Measurements from ENCODE around the gene CNTN4.

The CNTN4 gene

DNA sequence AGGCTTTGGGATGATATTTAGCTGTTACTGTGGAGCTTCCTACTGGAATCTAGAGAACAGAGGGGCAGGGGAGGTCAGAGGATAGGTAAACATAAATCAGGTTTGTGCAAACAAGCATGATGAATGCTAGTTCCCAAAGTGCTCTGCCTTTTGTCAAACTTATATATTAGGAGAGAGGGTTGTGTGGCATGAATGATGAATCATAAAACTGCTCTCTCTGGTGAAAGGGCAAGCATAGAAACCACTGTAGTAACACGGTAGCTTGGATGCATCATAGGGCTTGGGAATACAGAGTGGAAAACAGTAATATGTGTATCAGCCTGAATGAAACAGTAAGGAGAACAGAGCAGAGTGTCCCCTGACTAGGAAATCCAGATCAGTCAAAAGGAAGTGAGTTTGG is 524.8 kb downstream of the CNTN4 start:
- Histone ChIP-seq H3K27me3 (ENCODE audit: control insufficient read depth in 3 of 3, insufficient read depth in 3 of 3, low read depth in 1 of 3, low read length in 3 of 3) (no peaks in the 10 kb centered on the region), H3K4me2 (ENCODE audit: insufficient read depth, low read length, poor library complexity, severe bottlenecking) (no peak overlapping the region), H3K14ac (ENCODE audit: low read length) (no peak overlapping the region), H3K23ac (ENCODE audit: low read depth, low read length, poor library complexity) (no peak overlapping the region), H2BK15ac (ENCODE audit: low read length) (no peak overlapping the region), H3K27ac (replicated peaks; ENCODE audit: low read length) (no peak overlapping the region), H3K4ac (ENCODE audit: low read length) (no peak overlapping the region), H3K4me1 (ENCODE audit: control insufficient read depth in 2 of 2, insufficient read depth in 1 of 2, low read depth in 1 of 2, low read length in 2 of 2) (peaks cover 0 to 3% of the 10 kb centered on the region in 2 donors), H3K18ac (ENCODE audit: low read length) (no peak overlapping the region), H3K36me3 (replicated peaks in 1 of 2; ENCODE audit: control insufficient read depth in 2 of 2, insufficient read depth in 2 of 2, low read length in 2 of 2) (no peaks in the 10 kb centered on the region), H3K9me3 (replicated peaks in 1 of 2; ENCODE audit: control insufficient read depth in 2 of 2, insufficient read depth in 1 of 2, low read depth in 1 of 2, low read length in 2 of 2) (no peaks in the 10 kb centered on the region), H2BK12ac (ENCODE audit: low read length) (no peak overlapping the region), H2BK5ac (ENCODE audit: low read length) (no peak overlapping the region), H3K4me3 (ENCODE audit: low read length in 2 of 2) (no peak overlapping the region), H2BK120ac (ENCODE audit: low read depth, low read length) (no peak overlapping the region), H4K8ac (ENCODE audit: low read depth, low read length) (no peak overlapping the region), H4K91ac (ENCODE audit: low read depth, low read length, poor library complexity) (no peak overlapping the region), H3K9ac (ENCODE audit: low read depth, low read length, poor library complexity) (no peak overlapping the region), H2AK5ac (ENCODE audit: low read depth, low read length) (no peak overlapping the region), H2AFZ (ENCODE audit: low read length) (no peak overlapping the region), H3K79me1 (ENCODE audit: low read depth, low read length) (no peaks in the 10 kb centered on the region)
- no peak for DNase-seq (ENCODE audit: low spot score)
- WGBS, 2 donors (ENCODE audit: extremely low coverage in 2 of 2, insufficient read length in 2 of 2, insufficient replicate concordance in 1 of 2), result no CpG with 5 or more reads among the region's 1 CpG

DNA sequence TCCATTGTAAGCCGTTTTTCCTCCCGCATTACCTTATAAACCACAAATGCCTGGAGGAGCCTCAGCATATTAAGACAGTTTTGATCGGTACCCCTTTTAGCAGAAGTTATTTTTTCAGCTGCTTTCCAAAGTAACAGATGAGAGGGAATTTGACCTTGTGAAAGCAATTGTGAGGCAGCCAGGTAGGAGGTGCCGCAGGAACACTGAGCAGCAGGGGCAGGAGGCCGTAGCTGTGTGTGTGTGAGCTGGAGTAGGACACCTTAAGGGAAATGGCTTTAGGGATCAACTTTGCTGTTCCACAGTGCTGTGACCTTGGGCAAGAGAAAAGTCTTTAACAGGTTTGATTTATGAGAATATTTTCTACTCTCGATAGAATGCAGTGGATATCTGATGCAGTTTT is 529.5 kb downstream of the CNTN4 start:
- WGBS, 2 donors (ENCODE audit: extremely low coverage in 2 of 2, insufficient read length in 2 of 2, insufficient replicate concordance in 1 of 2), result no CpG with 5 or more reads among the region's 6 CpGs
- Histone ChIP-seq H3K9me3 (replicated peaks in 1 of 2; ENCODE audit: control insufficient read depth in 2 of 2, insufficient read depth in 1 of 2, low read depth in 1 of 2, low read length in 2 of 2) (no peaks in the 10 kb centered on the region), H3K18ac (ENCODE audit: low read length) (no peak overlapping the region), H3K36me3 (replicated peaks in 1 of 2; ENCODE audit: control insufficient read depth in 2 of 2, insufficient read depth in 2 of 2, low read length in 2 of 2) (no peaks in the 10 kb centered on the region), H2AK5ac (ENCODE audit: low read depth, low read length) (no peak overlapping the region), H3K4me2 (ENCODE audit: insufficient read depth, low read length, poor library complexity, severe bottlenecking) (no peak overlapping the region), H3K4me3 (ENCODE audit: low read length in 2 of 2) (no peak overlapping the region), H4K91ac (ENCODE audit: low read depth, low read length, poor library complexity) (no peak overlapping the region), H2BK120ac (ENCODE audit: low read depth, low read length) (no peak overlapping the region), H2BK15ac (ENCODE audit: low read length) (no peak overlapping the region), H3K4me1 (ENCODE audit: control insufficient read depth in 2 of 2, insufficient read depth in 1 of 2, low read depth in 1 of 2, low read length in 2 of 2) (peaks cover 0 to 3% of the 10 kb centered on the region in 2 donors), H3K79me1 (ENCODE audit: low read depth, low read length) (no peaks in the 10 kb centered on the region), H3K23ac (ENCODE audit: low read depth, low read length, poor library complexity) (no peak overlapping the region), H4K8ac (ENCODE audit: low read depth, low read length) (no peak overlapping the region), H2BK12ac (ENCODE audit: low read length) (no peak overlapping the region), H3K9ac (ENCODE audit: low read depth, low read length, poor library complexity) (no peak overlapping the region), H2AFZ (ENCODE audit: low read length) (no peak overlapping the region), H3K27ac (replicated peaks; ENCODE audit: low read length) (no peak overlapping the region), H3K14ac (ENCODE audit: low read length) (no peak overlapping the region), H3K27me3 (ENCODE audit: control insufficient read depth in 3 of 3, insufficient read depth in 3 of 3, low read depth in 1 of 3, low read length in 3 of 3) (no peaks in the 10 kb centered on the region), H3K4ac (ENCODE audit: low read length) (no peak overlapping the region), H2BK5ac (ENCODE audit: low read length) (no peak overlapping the region)
- no peak for DNase-seq (ENCODE audit: low spot score)

DNA sequence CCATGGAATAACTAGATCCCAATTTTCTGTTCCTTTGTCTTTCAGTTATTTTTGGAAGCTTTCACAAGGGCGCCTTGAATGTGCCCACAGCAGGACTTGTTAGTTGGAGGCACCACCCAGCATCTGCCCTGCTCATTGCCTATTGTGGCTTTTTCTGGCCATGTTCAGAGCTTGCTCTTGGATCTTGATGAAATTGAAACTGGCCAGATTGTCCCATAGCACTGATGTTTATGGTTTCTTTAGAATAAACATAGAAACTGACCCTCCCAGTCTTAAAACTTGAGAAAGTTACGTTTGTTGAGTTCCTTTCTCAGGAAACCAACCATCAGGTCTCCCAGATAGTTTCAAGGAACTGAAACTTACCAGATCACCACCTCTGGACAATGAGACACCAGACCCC is 536.8 kb downstream of the CNTN4 start:
- H2BK120ac ChIP-seq (ENCODE audit: low read depth, low read length), result no peak overlapping the region
- H3K4me2 ChIP-seq (ENCODE audit: insufficient read depth, low read length, poor library complexity, severe bottlenecking), result no peak overlapping the region
- no peak overlapping the region for H3K27ac ChIP-seq (replicated peaks; ENCODE audit: low read length)
- H3K23ac ChIP-seq (ENCODE audit: low read depth, low read length, poor library complexity), result no peak overlapping the region
- H3K14ac ChIP-seq (ENCODE audit: low read length), result no peak overlapping the region
- H2BK12ac ChIP-seq (ENCODE audit: low read length), result no peak overlapping the region
- H2BK5ac ChIP-seq (ENCODE audit: low read length), result no peak overlapping the region
- no CpG with 5 or more reads among the region's 2 CpGs for WGBS, 2 donors (ENCODE audit: extremely low coverage in 2 of 2, insufficient read length in 2 of 2, insufficient replicate concordance in 1 of 2)
- H3K18ac ChIP-seq (ENCODE audit: low read length), result no peak overlapping the region
- H2BK15ac ChIP-seq (ENCODE audit: low read length), result no peak overlapping the region
- H3K9me3 ChIP-seq (replicated peaks in 1 of 2; ENCODE audit: control insufficient read depth in 2 of 2, insufficient read depth in 1 of 2, low read depth in 1 of 2, low read length in 2 of 2), result no peaks in the 10 kb centered on the region
- no peak overlapping the region for H2AFZ ChIP-seq (ENCODE audit: low read length)
- no peak overlapping the region for H4K91ac ChIP-seq (ENCODE audit: low read depth, low read length, poor library complexity)
- DNase-seq (ENCODE audit: low spot score), result no peak
- no peak overlapping the region for H3K4me3 ChIP-seq (ENCODE audit: low read length in 2 of 2)
- H3K79me1 ChIP-seq (ENCODE audit: low read depth, low read length), result no peaks in the 10 kb centered on the region
- H3K27me3 ChIP-seq (ENCODE audit: control insufficient read depth in 3 of 3, insufficient read depth in 3 of 3, low read depth in 1 of 3, low read length in 3 of 3), result peaks cover 0 to 3% (median 0%) of the 10 kb centered on the region in 3 experiments
- H3K4ac ChIP-seq (ENCODE audit: low read length), result no peak overlapping the region
- H3K36me3 ChIP-seq (replicated peaks in 1 of 2; ENCODE audit: control insufficient read depth in 2 of 2, insufficient read depth in 2 of 2, low read length in 2 of 2), result no peaks in the 10 kb centered on the region
- no peak overlapping the region for H3K9ac ChIP-seq (ENCODE audit: low read depth, low read length, poor library complexity)
- no peaks in the 10 kb centered on the region for H3K4me1 ChIP-seq (ENCODE audit: control insufficient read depth in 2 of 2, insufficient read depth in 1 of 2, low read depth in 1 of 2, low read length in 2 of 2)
- no peak overlapping the region for H2AK5ac ChIP-seq (ENCODE audit: low read depth, low read length)
- no peak overlapping the region for H4K8ac ChIP-seq (ENCODE audit: low read depth, low read length)

DNA sequence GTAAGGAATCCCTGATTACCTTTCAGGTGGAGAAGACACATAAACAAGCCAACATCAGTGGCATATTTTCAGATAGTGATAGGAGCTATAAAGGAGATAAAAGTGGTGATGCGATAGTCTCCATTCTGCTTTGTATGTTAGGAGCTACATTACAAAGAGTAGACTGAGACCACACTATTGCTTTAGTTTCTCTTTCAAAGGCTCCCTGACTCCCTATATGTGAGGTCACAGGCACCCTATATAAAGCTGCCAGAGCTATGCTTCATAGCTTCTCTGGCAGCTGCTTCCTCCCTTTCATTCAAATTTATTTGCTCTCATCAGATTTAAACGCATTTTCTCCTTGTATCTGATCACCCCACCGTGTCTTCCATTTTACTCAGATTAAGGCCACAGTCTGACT is 544.9 kb downstream of the CNTN4 start:
- Histone ChIP-seq H3K36me3 (replicated peaks in 1 of 2; ENCODE audit: control insufficient read depth in 2 of 2, insufficient read depth in 2 of 2, low read length in 2 of 2) (no peaks in the 10 kb centered on the region), H3K14ac (ENCODE audit: low read length) (no peak overlapping the region)
- WGBS, 2 donors (ENCODE audit: extremely low coverage in 2 of 2, insufficient read length in 2 of 2, insufficient replicate concordance in 1 of 2), result no CpG with 5 or more reads among the region's 3 CpGs

More for the DNA sequence above, 544.9 kb downstream of the CNTN4 start:
- H3K79me1 ChIP-seq (ENCODE audit: low read depth, low read length), result no peaks in the 10 kb centered on the region
- DNase-seq (ENCODE audit: low spot score), result no peak
- no peak overlapping the region for H2BK12ac ChIP-seq (ENCODE audit: low read length)
- H3K18ac ChIP-seq (ENCODE audit: low read length), result no peak overlapping the region
- no peak overlapping the region for H3K23ac ChIP-seq (ENCODE audit: low read depth, low read length, poor library complexity)
- H3K4ac ChIP-seq (ENCODE audit: low read length), result no peak overlapping the region
- peaks cover 0 to 2% (median 0%) of the 10 kb centered on the region in 3 experiments for H3K27me3 ChIP-seq (ENCODE audit: control insufficient read depth in 3 of 3, insufficient read depth in 3 of 3, low read depth in 1 of 3, low read length in 3 of 3)
- H2AK5ac ChIP-seq (ENCODE audit: low read depth, low read length), result no peak overlapping the region
- no peak overlapping the region for H4K91ac ChIP-seq (ENCODE audit: low read depth, low read length, poor library complexity)
- H3K27ac ChIP-seq (replicated peaks; ENCODE audit: low read length), result no peak overlapping the region
- H2BK120ac ChIP-seq (ENCODE audit: low read depth, low read length), result no peak overlapping the region
- H3K4me2 ChIP-seq (ENCODE audit: insufficient read depth, low read length, poor library complexity, severe bottlenecking), result no peak overlapping the region
- no peak overlapping the region for H3K9ac ChIP-seq (ENCODE audit: low read depth, low read length, poor library complexity)
- no peak overlapping the region for H3K4me3 ChIP-seq (ENCODE audit: low read length in 2 of 2)
- H2BK5ac ChIP-seq (ENCODE audit: low read length), result no peak overlapping the region
- no peak overlapping the region for H4K8ac ChIP-seq (ENCODE audit: low read depth, low read length)
- no peak overlapping the region for H2AFZ ChIP-seq (ENCODE audit: low read length)
- H2BK15ac ChIP-seq (ENCODE audit: low read length), result no peak overlapping the region
- H3K9me3 ChIP-seq (replicated peaks in 1 of 2; ENCODE audit: control insufficient read depth in 2 of 2, insufficient read depth in 1 of 2, low read depth in 1 of 2, low read length in 2 of 2), result no peaks in the 10 kb centered on the region
- no peaks in the 10 kb centered on the region for H3K4me1 ChIP-seq (ENCODE audit: control insufficient read depth in 2 of 2, insufficient read depth in 1 of 2, low read depth in 1 of 2, low read length in 2 of 2)

Measured in neuronal stem cell (in vitro differentiated cells).